ENCODE data around the gene CTIF.

The CTIF gene

DNA sequence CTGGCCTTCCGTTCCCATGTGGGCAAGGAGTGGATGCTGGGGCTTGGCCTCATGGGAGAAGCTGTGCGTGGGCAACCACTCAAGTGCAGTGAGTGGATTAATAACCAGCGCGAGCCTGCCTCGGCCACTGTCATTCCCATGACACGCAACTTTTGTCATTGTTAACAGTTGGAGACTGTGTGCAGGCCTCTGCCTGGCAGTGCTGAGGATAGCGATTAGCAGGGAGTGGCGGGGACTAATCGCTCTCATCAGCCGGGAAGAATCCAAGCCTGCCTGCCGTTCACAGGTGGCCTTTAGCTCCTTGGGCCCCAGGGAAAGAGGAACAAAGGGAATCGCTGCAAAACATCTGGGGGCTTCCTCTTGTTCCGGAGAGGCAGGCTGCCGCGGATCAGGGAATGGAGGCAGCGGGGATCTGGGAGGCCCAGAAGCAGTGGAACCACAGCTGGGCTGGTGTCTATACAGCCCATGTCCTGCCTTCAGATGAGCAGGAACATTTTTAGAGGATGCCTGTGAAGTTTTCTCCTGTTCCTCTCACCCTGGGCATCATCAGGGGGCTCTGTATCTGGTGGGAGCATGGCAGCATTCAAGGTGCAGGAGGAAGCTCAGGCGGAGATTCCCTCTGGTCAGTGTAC is 53.8 kb downstream of the CTIF start:
- Histone ChIP-seq H3K4me2 (ENCODE audit: low read length) (no peak overlapping the region), H3K4me1 (ENCODE audit: low read length) (no peaks in the 10 kb centered on the region), H3K9ac (ENCODE audit: low read length) (no peak overlapping the region), H4K20me1 (ENCODE audit: insufficient read depth, low read length) (peaks cover 35% of the 10 kb centered on the region), H3K4me3 (ENCODE audit: low read length) (no peak overlapping the region), H3K27ac (ENCODE audit: low read length) (no peak overlapping the region), H2AFZ (ENCODE audit: low read depth, low read length) (no peak overlapping the region), H3K36me3 (replicated peaks; ENCODE audit: low read depth, low read length) (no peaks in the 10 kb centered on the region), H3K79me2 (ENCODE audit: low read length) (no peaks in the 10 kb centered on the region), H3K27me3 (ENCODE audit: low read depth, low read length) (no peaks in the 10 kb centered on the region), H3K9me3 (ENCODE audit: insufficient read depth, low read length) (no peaks in the 10 kb centered on the region)
- no peak for TF ChIP-seq EZH2phosphoT487 (IDR thresholded peaks at IDR 0.05; ENCODE audit: low read depth)
- TF ChIP-seq, protein P1, sequence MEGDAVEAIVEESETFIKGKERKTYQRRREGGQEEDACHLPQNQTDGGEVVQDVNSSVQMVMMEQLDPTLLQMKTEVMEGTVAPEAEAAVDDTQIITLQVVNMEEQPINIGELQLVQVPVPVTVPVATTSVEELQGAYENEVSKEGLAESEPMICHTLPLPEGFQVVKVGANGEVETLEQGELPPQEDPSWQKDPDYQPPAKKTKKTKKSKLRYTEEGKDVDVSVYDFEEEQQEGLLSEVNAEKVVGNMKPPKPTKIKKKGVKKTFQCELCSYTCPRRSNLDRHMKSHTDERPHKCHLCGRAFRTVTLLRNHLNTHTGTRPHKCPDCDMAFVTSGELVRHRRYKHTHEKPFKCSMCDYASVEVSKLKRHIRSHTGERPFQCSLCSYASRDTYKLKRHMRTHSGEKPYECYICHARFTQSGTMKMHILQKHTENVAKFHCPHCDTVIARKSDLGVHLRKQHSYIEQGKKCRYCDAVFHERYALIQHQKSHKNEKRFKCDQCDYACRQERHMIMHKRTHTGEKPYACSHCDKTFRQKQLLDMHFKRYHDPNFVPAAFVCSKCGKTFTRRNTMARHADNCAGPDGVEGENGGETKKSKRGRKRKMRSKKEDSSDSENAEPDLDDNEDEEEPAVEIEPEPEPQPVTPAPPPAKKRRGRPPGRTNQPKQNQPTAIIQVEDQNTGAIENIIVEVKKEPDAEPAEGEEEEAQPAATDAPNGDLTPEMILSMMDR (IDR thresholded peaks at IDR 0.05; ENCODE audit: low read depth, low read length) = no peak

- no peak for TF ChIP-seq EZH2phosphoT487 (IDR thresholded peaks at IDR 0.05; ENCODE audit: low read depth)
- TF ChIP-seq, protein P1 (IDR thresholded peaks at IDR 0.05; ENCODE audit: low read depth, low read length) = no peak
- no peak overlapping the region for H3K4me3 ChIP-seq (ENCODE audit: low read length)
- no peaks in the 10 kb centered on the region for H3K9me3 ChIP-seq (ENCODE audit: insufficient read depth, low read length)
- no peaks in the 10 kb centered on the region for H3K79me2 ChIP-seq (ENCODE audit: low read length)
- H3K4me1 ChIP-seq (ENCODE audit: low read length) = no peaks in the 10 kb centered on the region
- H3K27me3 ChIP-seq (ENCODE audit: low read depth, low read length) = no peaks in the 10 kb centered on the region
- H3K9ac ChIP-seq (ENCODE audit: low read length) = no peak overlapping the region
- H4K20me1 ChIP-seq (ENCODE audit: insufficient read depth, low read length) = peaks cover 25% of the 10 kb centered on the region
- H2AFZ ChIP-seq (ENCODE audit: low read depth, low read length) = no peak overlapping the region
- H3K27ac ChIP-seq (ENCODE audit: low read length) = no peak overlapping the region
- H3K4me2 ChIP-seq (ENCODE audit: low read length) = no peak overlapping the region
- H3K36me3 ChIP-seq (replicated peaks; ENCODE audit: low read depth, low read length) = no peaks in the 10 kb centered on the region
These were observed 55.8 kb downstream of the CTIF start for GRCh38 chr18:48594471-48595094.

DNA sequence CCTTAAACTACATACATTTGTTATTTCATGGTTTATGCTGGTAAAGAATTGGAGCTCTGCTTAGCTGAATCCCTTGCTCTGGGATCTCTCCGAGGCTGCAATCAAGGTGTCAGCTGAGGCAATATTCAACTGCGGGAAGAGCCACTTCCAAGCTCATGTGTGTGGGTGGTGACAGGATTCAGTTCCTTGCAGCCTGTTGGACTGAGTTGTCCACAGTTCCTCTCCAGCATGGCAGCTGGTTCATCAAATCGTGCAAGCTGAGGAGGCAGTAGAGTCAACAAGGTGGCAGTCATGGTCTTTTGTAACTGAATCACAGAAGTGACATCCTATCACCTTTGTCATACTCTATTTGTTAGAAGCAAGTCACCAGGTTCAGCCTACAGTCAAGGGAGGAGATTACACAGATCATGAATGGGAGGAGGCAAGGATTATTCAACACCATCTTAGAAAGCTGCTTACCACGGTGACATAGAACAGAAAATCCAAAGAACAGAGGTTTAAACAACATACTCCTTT is 56.9 kb downstream of the CTIF start:
- Histone ChIP-seq H3K27ac (ENCODE audit: low read length) (no peak overlapping the region), H3K79me2 (ENCODE audit: low read length) (no peaks in the 10 kb centered on the region), H3K9me3 (ENCODE audit: insufficient read depth, low read length) (no peaks in the 10 kb centered on the region), H3K4me2 (ENCODE audit: low read length) (no peak overlapping the region), H3K9ac (ENCODE audit: low read length) (no peak overlapping the region), H4K20me1 (ENCODE audit: insufficient read depth, low read length) (peaks cover 25% of the 10 kb centered on the region), H3K4me3 (ENCODE audit: low read length) (no peak overlapping the region), H2AFZ (ENCODE audit: low read depth, low read length) (no peak overlapping the region), H3K4me1 (ENCODE audit: low read length) (no peaks in the 10 kb centered on the region), H3K27me3 (ENCODE audit: low read depth, low read length) (no peaks in the 10 kb centered on the region), H3K36me3 (replicated peaks; ENCODE audit: low read depth, low read length) (no peaks in the 10 kb centered on the region)
- TF ChIP-seq, protein P1 (IDR thresholded peaks at IDR 0.05; ENCODE audit: low read depth, low read length) = no peak
- TF ChIP-seq EZH2phosphoT487 (IDR thresholded peaks at IDR 0.05; ENCODE audit: low read depth) = no peak

- Histone ChIP-seq H3K9me3 (ENCODE audit: insufficient read depth, low read length) (no peaks in the 10 kb centered on the region), H3K79me2 (ENCODE audit: low read length) (no peaks in the 10 kb centered on the region)
- no peak for TF ChIP-seq EZH2phosphoT487 (IDR thresholded peaks at IDR 0.05; ENCODE audit: low read depth)
- TF ChIP-seq, protein P1 (IDR thresholded peaks at IDR 0.05; ENCODE audit: low read depth, low read length) = no peak
These were observed 58.3 kb downstream of the CTIF start for GRCh38 chr18:48597110-48597509.

More at GRCh38 chr18:48597110-48597509, 58.3 kb downstream of the CTIF start:
- no peak overlapping the region for H2AFZ ChIP-seq (ENCODE audit: low read depth, low read length)
- H4K20me1 ChIP-seq (ENCODE audit: insufficient read depth, low read length) = peaks cover 20% of the 10 kb centered on the region
- no peak overlapping the region for H3K27ac ChIP-seq (ENCODE audit: low read length)
- H3K9ac ChIP-seq (ENCODE audit: low read length) = no peak overlapping the region
- no peak overlapping the region for H3K4me2 ChIP-seq (ENCODE audit: low read length)
- H3K4me3 ChIP-seq (ENCODE audit: low read length) = no peak overlapping the region
- H3K4me1 ChIP-seq (ENCODE audit: low read length) = no peaks in the 10 kb centered on the region
- no peaks in the 10 kb centered on the region for H3K36me3 ChIP-seq (replicated peaks; ENCODE audit: low read depth, low read length)
- H3K27me3 ChIP-seq (ENCODE audit: low read depth, low read length) = no peaks in the 10 kb centered on the region
